Motor neuron (in vitro differentiated cells): ENCODE data around the gene PIK3R3. TPM values are rescaled to one million over a fixed set of nuclear protein-coding genes. Genes with fewer than 3 reads are reported as not detected.
A peak's percentile ranks its signal among the peaks of the same experiment; 100 is the strongest.
"Not testable (repeated sequence)": the region's sequence is repeated elsewhere in the genome, so short reads cannot be mapped to it uniquely, and the experiment has no call there.

Source experiments
- ATAC-seq, 8 experiments: fragments of 200-7000 bp; cut with Tn5 transposase; replicated peaks in 6 of 8; 2 replicates each; pipeline ENCODE4 v1.8.0; 2021; ENCODE audit warnings: mild to moderate bottlenecking in 8 of 8, moderate library complexity in 8 of 8
- H3K27ac ChIP-seq, 2 donors: fragments of 250-450 bp; sonication (Bioruptor Pico); 2 replicates each; pipeline ENCODE4 v1.9.0; 2021; ENCODE audit warnings: antibody characterized with exemption in 2 of 2, mild to moderate bottlenecking in 2 of 2, moderate library complexity in 1 of 2
- H3K4me1 ChIP-seq, 2 donors: fragments of 250-450 bp; sonication (Bioruptor Pico); replicated peaks in 1 of 2; 2 replicates each; pipeline ENCODE4 v1.6.1; 2021; ENCODE audit warnings: antibody characterized with exemption in 2 of 2, mild to moderate bottlenecking in 2 of 2, moderate library complexity in 1 of 2
- H3K4me3 ChIP-seq, 5 donors: fragments of 250-450 bp; sonication (Bioruptor Pico); 2 replicates each; pipeline ENCODE4 v1.9.0; 2021; ENCODE audit warnings: antibody characterized with exemption in 5 of 5, mild to moderate bottlenecking in 5 of 5, moderate library complexity in 4 of 5
- WGBS, 10 experiments: fragments of 450-650 bp; shearing (Covaris generic); methylation state at CpG; one replicate each; pipeline ENCODE4 v1.0.0; 2022; 5-methylcytosine and 5-hydroxymethylcytosine counted together
- in situ Hi-C, 9 experiments: fragments of 400-800 bp; cut with MboI; loops; one replicate each; pipeline ENCODE4 v1.15.0; 2021; ENCODE audit warnings: low sequenced_read_pairs in 9 of 9, low pct_unique_long_range_greater_than_20kb in 2 of 9; ENCODE audit not compliant: unreplicated experiment in 9 of 9
- total RNA-seq, 8 experiments: library from RNA; unstranded; fragments of 300-600 nt; gene quantifications; 2 replicates each; pipeline versions ENCODE4 v1.2.3 to v1.2.4, GENCODE V29; 2022

PIK3R3 gene
- total RNA-seq, 8 experiments from 2014 or later: 11.6 to 137 (median 39.1) TPM

GRCh38 chr1:46067652-46068051 is 64.8 kb downstream of the PIK3R3 start:
- in situ Hi-C loops: no loop called here
- 60 to 100% (median 100%) methylated on average over 1 of the region's 1 CpG; no CpG with 5 or more reads in 2 of the 10 experiments for WGBS, 10 experiments
- Histone ChIP-seq H3K27ac (no peak overlapping the region), H3K4me3 (no peak overlapping the region), H3K4me1 (no peaks in the 10 kb centered on the region)
- ATAC-seq: peak in 1 of 8 experiments; percentile 23

- Histone ChIP-seq H3K27ac (no peak overlapping the region), H3K4me1 (no peaks in the 10 kb centered on the region), H3K4me3 (no peak overlapping the region)
- no peak for ATAC-seq
- in situ Hi-C loops: no loop called here
These were observed 67.0 kb downstream of the PIK3R3 start for GRCh38 chr1:46065405-46065804.

GRCh38 chr1:46064708-46065107 is 67.7 kb downstream of the PIK3R3 start:
- ATAC-seq: no peak
- WGBS, 10 experiments: 50 to 100% (median 87%) methylated on average over 1 of the region's 1 CpG
- Histone ChIP-seq H3K27ac (no peak overlapping the region), H3K4me1 (no peaks in the 10 kb centered on the region), H3K4me3 (no peak overlapping the region)
- in situ Hi-C loops: no loop called here

- peak in 1 of 8 experiments; percentile 18 for ATAC-seq
- Histone ChIP-seq H3K4me3 (no peak overlapping the region), H3K27ac (no peak overlapping the region), H3K4me1 (no peaks in the 10 kb centered on the region)
- 40 to 92% (median 84%) methylated on average over 1 to 4 of the region's 4 CpGs; no CpG with 5 or more reads in 2 of the 10 experiments for WGBS, 10 experiments
- in situ Hi-C loops: no loop called here
These were observed 69.6 kb downstream of the PIK3R3 start for GRCh38 chr1:46062651-46063319.

- Histone ChIP-seq H3K4me1 (no peaks in the 10 kb centered on the region), H3K4me3 (no peak overlapping the region), H3K27ac (no peak overlapping the region)
- in situ Hi-C loops: no loop called here
- no peak for ATAC-seq
- 50 to 100% (median 68%) methylated on average over 1 to 3 of the region's 3 CpGs; no CpG with 5 or more reads in 2 of the 10 experiments for WGBS, 10 experiments
These were observed 71.3 kb downstream of the PIK3R3 start for GRCh38 chr1:46061146-46061545.

GRCh38 chr1:46058936-46059335 is 73.5 kb downstream of the PIK3R3 start:
- Histone ChIP-seq H3K4me1 (no peaks in the 10 kb centered on the region), H3K4me3 (no peak overlapping the region), H3K27ac (no peak overlapping the region)
- 37 to 100% (median 90%) methylated on average over 2 to 5 of the region's 5 CpGs; no CpG with 5 or more reads in 1 of the 10 experiments for WGBS, 10 experiments
- no peak for ATAC-seq
- in situ Hi-C loops: no loop called here

GRCh38 chr1:46057781-46058180 is 74.6 kb downstream of the PIK3R3 start:
- in situ Hi-C loops: no loop called here
- Histone ChIP-seq H3K4me1 (no peaks in the 10 kb centered on the region), H3K27ac (no peak overlapping the region), H3K4me3 (no peak overlapping the region)
- WGBS, 10 experiments: 29 to 98% (median 91%) methylated on average over 1 to 3 of the region's 3 CpGs; no CpG with 5 or more reads in 2 of the 10 experiments
- no peak for ATAC-seq

- H3K4me1 ChIP-seq, in situ Hi-C loops, H3K4me3 ChIP-seq, ATAC-seq, H3K27ac ChIP-seq: not testable (repeated sequence)
- 23 to 100% (median 93%) methylated on average over 1 to 4 of the region's 4 CpGs; no CpG with 5 or more reads in 1 of the 10 experiments for WGBS, 10 experiments
These were observed 75.2 kb downstream of the PIK3R3 start for GRCh38 chr1:46057215-46057614.

GRCh38 chr1:46056325-46056724 is 76.1 kb downstream of the PIK3R3 start:
- peak in 2 of 8 experiments; percentile 58 to 62 for ATAC-seq
- Histone ChIP-seq H3K27ac (no peak overlapping the region), H3K4me1 (no peaks in the 10 kb centered on the region), H3K4me3 (no peak overlapping the region)
- 36 to 100% (median 92%) methylated on average over 2 to 5 of the region's 5 CpGs for WGBS, 10 experiments
- in situ Hi-C loops: no loop called here

- 25 to 100% (median 90%) methylated on average over 2 of the region's 2 CpGs; no CpG with 5 or more reads in 3 of the 10 experiments for WGBS, 10 experiments
- peak in 2 of 8 experiments; percentile 45 to 55 for ATAC-seq
- H3K27ac ChIP-seq: no peak overlapping the region
- no peaks in the 10 kb centered on the region for H3K4me1 ChIP-seq
- in situ Hi-C loops: no loop called here
- H3K4me3 ChIP-seq: no peak overlapping the region
These were observed 78.7 kb downstream of the PIK3R3 start for GRCh38 chr1:46053734-46054133.

GRCh38 chr1:46044116-46044515 is 88.3 kb downstream of the PIK3R3 start:
- peaks cover 0 to 9% of the 10 kb centered on the region in 2 donors for H3K4me1 ChIP-seq
- no peak for ATAC-seq
- no peak overlapping the region for H3K27ac ChIP-seq
- H3K4me3 ChIP-seq: no peak overlapping the region
- in situ Hi-C loops: loop anchor here in 4 of 9 experiments (25.0 kb wide), 1 partner anchor 143 kb away; the partner anchor contains the start of genes P3R3URF (in 4 of the 4), POMGNT1 (in 4 of the 4) and TSPAN1 (in 4 of the 4)
- WGBS, 10 experiments: 14 to 100% (median 89%) methylated on average over 1 to 5 of the region's 5 CpGs; no CpG with 5 or more reads in 2 of the 10 experiments

GRCh38 chr1:46043458-46044017 is 88.9 kb downstream of the PIK3R3 start:
- ATAC-seq: peak in 3 of 8 experiments; percentile 71 to 77 (median 73)
- Histone ChIP-seq H3K4me1 (peaks cover 0 to 9% of the 10 kb centered on the region in 2 donors), H3K27ac (no peak overlapping the region), H3K4me3 (no peak overlapping the region)
- 31 to 100% (median 58%) methylated on average over 1 to 11 of the region's 11 CpGs for WGBS, 10 experiments
- in situ Hi-C loops: loop anchor here in 4 of 9 experiments (25.0 kb wide), 1 partner anchor 144 kb away; the partner anchor contains the start of genes P3R3URF (in 4 of the 4), POMGNT1 (in 4 of the 4) and TSPAN1 (in 4 of the 4)

GRCh38 chr1:46041974-46042373 is 90.5 kb downstream of the PIK3R3 start:
- H3K4me1 ChIP-seq: peaks cover 0 to 9% of the 10 kb centered on the region in 2 donors
- ATAC-seq: peak in 4 of 8 experiments; percentile 5 to 50 (median 40)
- H3K4me3 ChIP-seq: no peak overlapping the region
- peak overlapping the region in 1 of 2 donors; percentile 18 for H3K27ac ChIP-seq
- in situ Hi-C loops: loop anchor here in 4 of 9 experiments (25.0 kb wide), 1 partner anchor 145 kb away; the partner anchor contains the start of genes P3R3URF (in 4 of the 4), POMGNT1 (in 4 of the 4) and TSPAN1 (in 4 of the 4)
